ENCODE data around the gene STPG1. TPM values are rescaled to one million over a fixed set of nuclear protein-coding genes. Genes with fewer than 3 reads are reported as not detected.

Gene STPG1
- total and polyA plus RNA-seq, 9 of the 15 experiments (the other 6 are each of a cell fraction or from before 2014, with no cell fraction given) = 5.0 to 11.9 (median 8.3) TPM

- WGBS (ENCODE audit: insufficient coverage, low coverage, missing lambda C conversion rate) = 0% methylated on average over 5 of the region's 5 CpGs
- intact Hi-C loops (cut with micrococcal nuclease) = no loop called here
- DNase-seq (ENCODE audit: extremely low read depth in 1 of 4, low spot score in 3 of 4) (no peak), FAIRE-seq (no peak), ATAC-seq (no peak)
- Histone ChIP-seq H4K20me1 (replicated peaks; ENCODE audit: control insufficient read depth, insufficient read depth, low read length) (peaks cover 16% of the 10 kb centered on the region; the same call in 1 of the 2 replicates), H3K27me3 (ENCODE audit: control insufficient read depth in 2 of 2, insufficient read depth in 2 of 2, low read length in 2 of 2) (peaks cover 23 to 74% of the 10 kb centered on the region in 2 experiments), H3K9me1 (ENCODE audit: control insufficient read depth, insufficient read depth, low read length) (no peaks in the 10 kb centered on the region), H3K4me2 (ENCODE audit: insufficient read depth, low read length) (no peak overlapping the region), H3K9me3 (replicated peaks; ENCODE audit: control insufficient read depth, insufficient read depth, low read depth, low read length) (no peaks in the 10 kb centered on the region), H3K4me3 (no peak overlapping the region), H3K36me3 (ENCODE audit: control insufficient read depth, insufficient read depth, low read length) (no peaks in the 10 kb centered on the region), H3K79me2 (ENCODE audit: control insufficient read depth, insufficient read depth, low read length) (no peaks in the 10 kb centered on the region), H2AFZ (ENCODE audit: low read depth, low read length) (no peak overlapping the region), H3K9ac (ENCODE audit: insufficient read depth in 1 of 2, low read depth in 2 of 2, low read length in 2 of 2) (no peak overlapping the region), H3K4me1 (replicated peaks in 1 of 2; ENCODE audit: control insufficient read depth in 2 of 2, insufficient read depth in 2 of 2, low read length in 2 of 2) (no peaks in the 10 kb centered on the region; a peak in 1 of 5 replicates), H3K27ac (ENCODE audit: extremely low read depth, low read depth, low read length) (no peak overlapping the region)
- TF ChIP-seq CCAR2 (IDR thresholded peaks at IDR 0.05; ENCODE audit: low read depth, low read length) = no peak
- no peak for TF ChIP-seq CBX1 (IDR thresholded peaks at IDR 0.05; ENCODE audit: low read depth)
- no peak for TF ChIP-seq ZNF395 (CRISPR knock-in tag; IDR thresholded peaks at IDR 0.05)
- no peak for TF ChIP-seq CSDE1 (IDR thresholded peaks at IDR 0.05)
- no peak for TF ChIP-seq XRCC4 (IDR thresholded peaks at IDR 0.05; ENCODE audit: extremely low read depth, insufficient read depth, insufficient read length)
- TF ChIP-seq ZNF174 (CRISPR knock-in tag; IDR thresholded peaks at IDR 0.05) = no peak
- no peak for TF ChIP-seq CREB3 (tag; conservative IDR thresholded peaks at IDR 0.05; ENCODE audit: low read depth)
- TF ChIP-seq ELF1 (tag; IDR thresholded peaks at IDR 0.05) = no peak
- TF ChIP-seq NEUROD1 (IDR thresholded peaks at IDR 0.05; ENCODE audit: borderline replicate concordance, low read depth, low read length, partially characterized antibody) = no peak
- ChIA-PET CTCF (ENCODE audit: low intra/inter-chr PET ratio) (no interaction called here), POLR2A (no interaction called here)
- in situ Hi-C loops (cut with MboI) = no loop called here
- no TSS peak for BruUV-seq (replicated peaks)
Measured at GRCh38 chr1:24336075-24336474, 77.5 kb downstream of the STPG1 start.
